Measurements from ENCODE around the gene CLTCL1.

DNA sequence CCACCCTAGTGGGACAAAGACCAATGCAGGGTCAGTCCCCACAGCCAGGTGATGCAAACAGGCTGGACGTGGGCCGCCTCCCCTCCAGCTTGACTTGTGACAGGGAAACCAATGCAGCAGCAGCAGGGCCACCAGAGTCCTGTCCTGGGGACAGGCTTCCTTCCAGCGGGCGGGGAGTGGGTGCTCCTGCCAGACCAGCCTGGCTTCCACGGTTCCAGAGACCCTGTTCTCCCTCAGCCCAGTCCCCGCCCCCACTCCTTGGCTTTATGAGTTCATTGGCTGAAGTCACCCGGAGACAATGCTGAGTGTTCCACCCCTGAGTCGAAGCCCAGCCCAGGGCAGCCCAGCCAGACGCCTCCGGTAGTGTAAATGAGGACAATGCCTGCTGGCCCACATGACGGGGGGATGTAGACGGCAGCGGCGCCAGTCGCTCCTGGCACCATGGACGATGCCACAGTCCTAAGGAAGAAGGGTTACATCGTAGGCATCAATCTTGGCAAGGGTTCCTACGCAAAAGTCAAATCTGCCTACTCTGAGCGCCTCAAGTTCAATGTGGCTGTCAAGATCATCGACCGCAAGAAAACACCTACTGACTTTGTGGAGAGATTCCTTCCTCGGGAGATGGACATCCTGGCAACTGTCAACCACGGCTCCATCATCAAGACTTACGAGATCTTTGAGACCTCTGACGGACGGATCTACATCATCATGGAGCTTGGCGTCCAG lies 160.4 kb downstream of the CLTCL1 start, which contains the start of gene TSSK2:
- TF ChIP-seq POLR2A (IDR thresholded peaks at IDR 0.05) = no peak
- TF ChIP-seq, protein P1, sequence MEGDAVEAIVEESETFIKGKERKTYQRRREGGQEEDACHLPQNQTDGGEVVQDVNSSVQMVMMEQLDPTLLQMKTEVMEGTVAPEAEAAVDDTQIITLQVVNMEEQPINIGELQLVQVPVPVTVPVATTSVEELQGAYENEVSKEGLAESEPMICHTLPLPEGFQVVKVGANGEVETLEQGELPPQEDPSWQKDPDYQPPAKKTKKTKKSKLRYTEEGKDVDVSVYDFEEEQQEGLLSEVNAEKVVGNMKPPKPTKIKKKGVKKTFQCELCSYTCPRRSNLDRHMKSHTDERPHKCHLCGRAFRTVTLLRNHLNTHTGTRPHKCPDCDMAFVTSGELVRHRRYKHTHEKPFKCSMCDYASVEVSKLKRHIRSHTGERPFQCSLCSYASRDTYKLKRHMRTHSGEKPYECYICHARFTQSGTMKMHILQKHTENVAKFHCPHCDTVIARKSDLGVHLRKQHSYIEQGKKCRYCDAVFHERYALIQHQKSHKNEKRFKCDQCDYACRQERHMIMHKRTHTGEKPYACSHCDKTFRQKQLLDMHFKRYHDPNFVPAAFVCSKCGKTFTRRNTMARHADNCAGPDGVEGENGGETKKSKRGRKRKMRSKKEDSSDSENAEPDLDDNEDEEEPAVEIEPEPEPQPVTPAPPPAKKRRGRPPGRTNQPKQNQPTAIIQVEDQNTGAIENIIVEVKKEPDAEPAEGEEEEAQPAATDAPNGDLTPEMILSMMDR (IDR thresholded peaks at IDR 0.05) = no peak
